Left lung (tissue), 10 donors: ENCODE data around the gene PCBD2. TPM values are rescaled to one million over a fixed set of nuclear protein-coding genes. Genes with fewer than 3 reads are reported as not detected.

Source experiments
- ATAC-seq: fragments of 200-7000 bp; cut with Tn5 transposase; one replicate; pipeline ENCODE4 v1.9.1; 2020; ENCODE audit warnings: moderate library complexity
- DNase-seq, 4 donors: peaks; one replicate each; pipeline ENCODE4 v3.0.0-alpha.2; 2013 to 2020
- H3K27ac ChIP-seq, 2 donors: fragments of 200-600 bp; sonication (generic) in 1 of 2; one replicate each; pipeline versions ENCODE4 v1.5.0 to v1.8.0; 2020 to 2021
- H3K27me3 ChIP-seq, 2 donors: fragments of 200-600 bp; sonication (generic) in 1 of 2; one replicate each; pipeline versions ENCODE4 v1.5.0 to v1.8.0; 2020 to 2021
- H3K36me3 ChIP-seq, 2 donors: fragments of 200-600 bp; sonication (generic) in 1 of 2; one replicate each; pipeline versions ENCODE4 v1.5.0 to v1.8.0; 2020 to 2021
- H3K4me1 ChIP-seq, 2 donors: fragments of 200-600 bp; one replicate each; pipeline ENCODE4 v1.8.0; 2021
- H3K4me3 ChIP-seq, 2 donors: fragments of 200-600 bp; sonication (generic) in 1 of 2; one replicate each; pipeline versions ENCODE4 v1.5.0 to v1.8.0; 2020 to 2021; ENCODE audit warnings: mild to moderate bottlenecking in 1 of 2
- H3K9me3 ChIP-seq, 2 donors: fragments of 200-600 bp; sonication (generic) in 1 of 2; one replicate each; pipeline versions ENCODE4 v1.5.0 to v1.8.0; 2020 to 2021
- CTCF ChIP-seq, 2 donors: fragments of 200-600 bp; sonication (generic) in 1 of 2; IDR thresholded peaks; one replicate each; pipeline versions ENCODE4 v1.5.0 to v1.8.0; 2021; ENCODE audit warnings: antibody characterized with exemption in 2 of 2
- intact Hi-C, 2 donors: fragments of 100-400 bp; cut with DNase I; formaldehyde crosslinking; loops; one replicate each; pipeline versions ENCODE4 v1.11.2 to v1.14.2; 2022
- polyA plus RNA-seq, 6 donors: library from polyadenylated mRNA; unstranded; fragments of 120-200 nt; gene quantifications; one replicate each; pipeline ENCODE4 v1.2.1, GENCODE V29; 2013; ENCODE audit not compliant: insufficient read length in 6 of 6
- total RNA-seq, 2 donors: library from RNA; stranded (reverse); fragmentation: NEBNext Ultra II Directional; extraction: Animal tissue kit (Norgen Biotek cat#: 25700); gene quantifications; one replicate each; pipeline ENCODE4 v1.2.1, GENCODE V29; 2021
- donor health status: DM: no; HTN: yes; CAD: no.
- donor health status: DM: no; HTN: no; CAD: no.

PCBD2 gene
- total and polyA plus RNA-seq, 8 donors, result 9.8 to 17.7 (median 13.5) TPM

GRCh38 chr5:134887593-134888159 lies 17.3 kb upstream of the PCBD2 start:
- ATAC-seq, result no peak
- peaks cover 0 to 38% of the 10 kb centered on the region in 2 donors for H3K36me3 ChIP-seq
- H3K4me1 ChIP-seq, result no peaks in the 10 kb centered on the region
- no peak for TF ChIP-seq CTCF (IDR thresholded peaks at IDR 0.05)
- H3K9me3 ChIP-seq, result no peaks in the 10 kb centered on the region
- no peak overlapping the region for H3K27ac ChIP-seq
- no peak overlapping the region for H3K4me3 ChIP-seq
- DNase-seq, result no peak
- intact Hi-C loops, result no loop called here
- no peaks in the 10 kb centered on the region for H3K27me3 ChIP-seq

- TF ChIP-seq CTCF (IDR thresholded peaks at IDR 0.05), result no peak
- H3K36me3 ChIP-seq, result peaks cover 0 to 51% of the 10 kb centered on the region in 2 donors
- ATAC-seq (no peak), DNase-seq (no peak)
- no peak overlapping the region for H3K4me3 ChIP-seq
- no peaks in the 10 kb centered on the region for H3K9me3 ChIP-seq
- intact Hi-C loops, result no loop called here
- H3K27ac ChIP-seq, result no peak overlapping the region
- H3K4me1 ChIP-seq, result no peaks in the 10 kb centered on the region
- H3K27me3 ChIP-seq, result no peaks in the 10 kb centered on the region
Observed at GRCh38 chr5:134889335-134889734, 15.6 kb upstream of the PCBD2 start.

GRCh38 chr5:134891473-134891872 lies 13.5 kb upstream of the PCBD2 start:
- no peaks in the 10 kb centered on the region for H3K9me3 ChIP-seq
- intact Hi-C loops, result no loop called here
- no peaks in the 10 kb centered on the region for H3K27me3 ChIP-seq
- TF ChIP-seq CTCF (IDR thresholded peaks at IDR 0.05), result no peak
- ATAC-seq, result no peak
- H3K36me3 ChIP-seq, result peaks cover 0 to 69% of the 10 kb centered on the region in 2 donors
- H3K4me1 ChIP-seq, result no peaks in the 10 kb centered on the region
- DNase-seq, result no peak
- no peak overlapping the region for H3K4me3 ChIP-seq
- no peak overlapping the region for H3K27ac ChIP-seq

GRCh38 chr5:134892282-134892681 lies 12.6 kb upstream of the PCBD2 start:
- peaks cover 0 to 77% of the 10 kb centered on the region in 2 donors for H3K36me3 ChIP-seq
- H3K4me1 ChIP-seq, result no peaks in the 10 kb centered on the region
- intact Hi-C loops, result no loop called here
- TF ChIP-seq CTCF (IDR thresholded peaks at IDR 0.05), result no peak
- no peak for DNase-seq
- H3K27me3 ChIP-seq, result no peaks in the 10 kb centered on the region
- no peaks in the 10 kb centered on the region for H3K9me3 ChIP-seq
- no peak for ATAC-seq
- no peak overlapping the region for H3K4me3 ChIP-seq
- no peak overlapping the region for H3K27ac ChIP-seq

GRCh38 chr5:134892926-134893325 lies 12.0 kb upstream of the PCBD2 start:
- Histone ChIP-seq H3K9me3 (no peaks in the 10 kb centered on the region), H3K27ac (no peak overlapping the region), H3K36me3 (peaks cover 0 to 79% of the 10 kb centered on the region in 2 donors), H3K27me3 (no peaks in the 10 kb centered on the region), H3K4me1 (no peaks in the 10 kb centered on the region), H3K4me3 (no peak overlapping the region)
- no peak for TF ChIP-seq CTCF (IDR thresholded peaks at IDR 0.05)
- ATAC-seq, result no peak
- no peak for DNase-seq
- intact Hi-C loops, result no loop called here
